Measurements from ENCODE around the gene KRT10.

KRT10 gene

DNA sequence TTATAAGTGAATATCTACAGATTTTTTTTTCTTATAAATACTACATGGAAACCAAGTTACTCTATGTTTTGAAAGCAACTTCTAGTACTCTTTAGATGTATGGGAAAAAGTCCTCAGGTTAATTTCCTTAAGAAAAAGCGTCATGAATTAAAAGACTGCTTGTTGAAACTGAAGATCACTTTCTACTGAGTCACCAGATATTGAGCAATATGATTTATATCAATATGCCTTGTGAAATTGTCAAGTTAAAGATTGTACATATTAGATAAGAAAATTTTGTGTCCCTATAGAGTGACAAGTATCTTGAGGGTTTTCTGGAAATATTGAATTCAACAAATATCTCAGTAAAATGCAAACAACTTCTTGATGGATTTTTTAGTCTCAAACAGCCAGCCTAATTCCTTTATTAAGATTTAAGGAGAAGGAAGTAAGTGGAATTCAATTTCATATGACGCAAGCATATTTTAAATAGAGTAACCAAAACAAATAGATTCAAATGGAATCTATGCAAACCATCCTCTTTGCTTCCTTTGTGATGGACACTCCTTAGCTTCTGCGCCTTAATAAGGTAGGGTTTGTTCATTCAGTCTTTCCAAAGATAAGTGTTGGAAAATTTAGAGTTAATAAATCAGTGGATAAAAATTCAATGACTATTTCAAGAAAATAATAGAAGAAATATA is 28.0 kb upstream of the KRT10 start:
- Histone ChIP-seq H3K27ac (ENCODE audit: low read length) (no peak overlapping the region), H3K27me3 (ENCODE audit: low read depth, low read length) (no peaks in the 10 kb centered on the region), H3K9me3 (ENCODE audit: control insufficient read depth in 1 of 2, low read length in 2 of 2) (no peaks in the 10 kb centered on the region), H3K4me3 (ENCODE audit: low read depth in 1 of 2, low read length in 2 of 2) (no peak overlapping the region), H3K4me1 (ENCODE audit: control insufficient read depth in 1 of 2, insufficient read depth in 2 of 2, low read length in 2 of 2) (no peaks in the 10 kb centered on the region), H3K36me3 (ENCODE audit: control insufficient read depth in 1 of 2, insufficient read depth in 2 of 2, low read length in 2 of 2) (no peaks in the 10 kb centered on the region)

DNA sequence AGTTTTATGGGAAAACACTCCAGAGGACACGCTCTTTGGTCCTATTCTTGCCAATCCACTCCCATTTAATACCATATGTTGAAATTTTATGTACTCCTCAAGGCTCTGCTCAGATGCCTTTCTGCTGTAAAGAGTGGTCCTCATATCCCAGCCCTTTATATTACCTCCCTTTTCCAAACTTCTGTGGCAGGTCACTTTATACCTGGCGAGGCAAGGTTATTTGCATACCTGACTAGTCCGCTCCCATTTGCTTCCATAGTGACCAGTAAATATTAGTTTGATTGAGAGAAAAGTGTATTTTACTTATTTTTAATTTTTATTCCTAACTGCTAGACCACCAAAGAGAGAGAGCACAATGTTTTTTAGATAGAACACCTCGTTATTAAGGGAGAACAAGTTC is 27.3 kb upstream of the KRT10 start:
- no peaks in the 10 kb centered on the region for H3K9me3 ChIP-seq (ENCODE audit: control insufficient read depth in 1 of 2, low read length in 2 of 2)
- H3K36me3 ChIP-seq (ENCODE audit: control insufficient read depth in 1 of 2, insufficient read depth in 2 of 2, low read length in 2 of 2): no peaks in the 10 kb centered on the region
- no peaks in the 10 kb centered on the region for H3K27me3 ChIP-seq (ENCODE audit: low read depth, low read length)
- H3K27ac ChIP-seq (ENCODE audit: low read length): no peak overlapping the region
- no peaks in the 10 kb centered on the region for H3K4me1 ChIP-seq (ENCODE audit: control insufficient read depth in 1 of 2, insufficient read depth in 2 of 2, low read length in 2 of 2)
- H3K4me3 ChIP-seq (ENCODE audit: low read depth in 1 of 2, low read length in 2 of 2): no peak overlapping the region

DNA sequence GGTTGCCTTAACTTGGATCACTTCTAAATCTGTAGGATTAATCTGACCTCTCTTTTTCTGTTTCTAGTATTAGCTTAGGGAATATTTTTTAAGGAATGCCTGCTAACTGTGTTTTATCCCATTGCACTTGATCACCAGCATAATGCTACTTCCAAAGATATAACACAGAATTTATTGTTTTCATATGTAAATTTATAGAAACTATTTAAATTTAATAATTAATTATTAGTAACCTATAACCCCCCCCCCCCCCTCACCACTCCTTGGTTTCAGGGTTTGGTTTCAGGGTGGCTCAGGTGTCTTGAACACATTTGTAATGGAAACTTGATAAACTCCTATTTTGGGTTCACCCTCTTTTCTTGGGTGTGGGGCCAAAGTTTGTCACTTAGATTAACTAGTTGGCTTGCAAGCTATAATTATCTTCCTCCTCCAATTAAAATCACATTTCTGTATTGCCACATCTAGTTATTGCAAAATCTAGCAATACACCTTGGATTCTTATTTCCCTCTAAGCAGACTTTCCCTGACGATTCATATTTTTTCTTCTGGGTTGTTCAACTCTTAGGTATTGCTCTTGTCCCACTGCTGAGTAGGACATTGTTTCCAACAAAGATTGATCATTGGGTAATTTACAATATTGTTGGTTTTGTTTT is 26.3 kb upstream of the KRT10 start:
- Histone ChIP-seq H3K27ac (ENCODE audit: low read length) (no peak overlapping the region), H3K9me3 (ENCODE audit: control insufficient read depth in 1 of 2, low read length in 2 of 2) (no peaks in the 10 kb centered on the region), H3K4me3 (ENCODE audit: low read depth in 1 of 2, low read length in 2 of 2) (no peak overlapping the region), H3K36me3 (ENCODE audit: control insufficient read depth in 1 of 2, insufficient read depth in 2 of 2, low read length in 2 of 2) (no peaks in the 10 kb centered on the region), H3K27me3 (ENCODE audit: low read depth, low read length) (no peaks in the 10 kb centered on the region), H3K4me1 (ENCODE audit: control insufficient read depth in 1 of 2, insufficient read depth in 2 of 2, low read length in 2 of 2) (no peaks in the 10 kb centered on the region)

DNA sequence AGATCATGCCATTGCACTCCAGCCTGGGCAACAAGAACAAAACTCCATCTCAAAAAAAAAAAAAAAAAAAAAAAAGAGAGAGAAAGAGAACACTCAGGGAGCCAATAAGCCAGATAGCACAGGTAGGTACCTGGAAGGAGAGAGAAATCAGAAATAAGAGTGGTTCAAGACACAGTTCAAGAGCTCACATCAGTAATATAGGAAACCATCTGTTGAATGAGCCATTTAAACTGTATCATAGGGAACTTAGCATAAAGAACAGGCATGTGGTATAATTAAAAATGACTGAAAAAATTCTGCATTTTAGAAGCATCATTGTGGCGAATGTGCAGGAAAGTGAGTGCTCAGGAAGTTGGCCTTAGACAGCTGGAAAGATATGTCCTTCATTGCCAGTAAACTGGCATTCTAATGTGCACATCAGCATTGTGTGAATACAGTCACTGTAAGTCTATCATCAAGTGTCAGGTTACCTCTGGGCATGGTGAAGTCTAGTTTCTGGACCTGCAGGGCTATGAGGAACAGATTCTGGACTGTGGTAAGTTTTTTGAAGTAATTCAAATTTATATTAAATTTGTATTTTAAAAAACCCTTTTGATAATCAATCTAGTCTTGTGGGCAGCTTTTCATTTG is 24.2 kb upstream of the KRT10 start:
- no peak overlapping the region for H3K27ac ChIP-seq (ENCODE audit: low read length)
- no peaks in the 10 kb centered on the region for H3K4me1 ChIP-seq (ENCODE audit: control insufficient read depth in 1 of 2, insufficient read depth in 2 of 2, low read length in 2 of 2)
- H3K36me3 ChIP-seq (ENCODE audit: control insufficient read depth in 1 of 2, insufficient read depth in 2 of 2, low read length in 2 of 2): no peaks in the 10 kb centered on the region
- H3K4me3 ChIP-seq (ENCODE audit: low read depth in 1 of 2, low read length in 2 of 2): no peak overlapping the region
- no peaks in the 10 kb centered on the region for H3K27me3 ChIP-seq (ENCODE audit: low read depth, low read length)
- H3K9me3 ChIP-seq (ENCODE audit: control insufficient read depth in 1 of 2, low read length in 2 of 2): no peaks in the 10 kb centered on the region

DNA sequence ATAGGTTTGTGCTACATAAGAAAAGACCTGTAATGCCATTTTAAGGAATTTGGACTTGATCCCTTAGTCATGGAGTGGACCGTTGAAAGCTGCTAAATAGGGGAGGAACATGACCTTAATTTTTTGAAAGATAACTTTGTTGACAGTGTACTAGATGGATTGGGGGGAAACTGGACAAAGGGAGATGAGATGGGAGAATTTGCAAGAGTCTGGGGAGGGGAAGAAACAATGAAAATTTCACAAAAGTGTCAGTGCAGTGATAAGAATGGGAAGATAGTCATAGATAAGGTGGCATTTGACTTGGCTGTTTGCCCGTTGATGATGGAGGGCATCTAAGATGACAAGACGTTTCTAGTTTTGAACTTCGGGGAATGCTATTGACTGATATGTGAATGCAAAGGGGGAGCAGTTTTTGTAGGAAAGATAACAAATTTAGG is 22.3 kb upstream of the KRT10 start:
- Histone ChIP-seq H3K4me1 (ENCODE audit: control insufficient read depth in 1 of 2, insufficient read depth in 2 of 2, low read length in 2 of 2) (no peaks in the 10 kb centered on the region), H3K27ac (ENCODE audit: low read length) (no peak overlapping the region), H3K4me3 (ENCODE audit: low read depth in 1 of 2, low read length in 2 of 2) (no peak overlapping the region), H3K27me3 (ENCODE audit: low read depth, low read length) (no peaks in the 10 kb centered on the region), H3K36me3 (ENCODE audit: control insufficient read depth in 1 of 2, insufficient read depth in 2 of 2, low read length in 2 of 2) (no peaks in the 10 kb centered on the region), H3K9me3 (ENCODE audit: control insufficient read depth in 1 of 2, low read length in 2 of 2) (no peaks in the 10 kb centered on the region)

DNA sequence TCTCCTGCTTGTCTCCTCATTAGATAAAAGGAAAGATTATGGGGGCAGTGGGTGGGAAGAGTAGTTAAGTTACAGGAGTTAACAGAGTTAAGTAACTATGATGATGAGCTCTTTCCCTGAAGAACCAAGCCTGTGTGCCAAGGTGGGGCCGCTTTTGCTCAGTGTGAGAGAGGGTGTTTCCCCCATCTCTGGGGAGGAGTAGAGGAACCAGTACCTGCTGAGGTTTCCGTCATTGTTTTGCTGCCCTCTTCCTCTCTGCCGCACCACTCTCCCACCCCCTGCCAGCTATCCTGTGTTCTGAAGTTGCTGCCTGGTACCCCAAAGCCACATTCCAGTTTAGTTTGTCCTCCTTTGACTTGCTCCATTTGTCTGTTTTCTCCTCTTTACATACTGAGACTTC is 20.8 kb upstream of the KRT10 start:
- no peaks in the 10 kb centered on the region for H3K9me3 ChIP-seq (ENCODE audit: control insufficient read depth in 1 of 2, low read length in 2 of 2)
- H3K27ac ChIP-seq (ENCODE audit: low read length): no peak overlapping the region
- H3K27me3 ChIP-seq (ENCODE audit: low read depth, low read length): no peaks in the 10 kb centered on the region
- no peaks in the 10 kb centered on the region for H3K36me3 ChIP-seq (ENCODE audit: control insufficient read depth in 1 of 2, insufficient read depth in 2 of 2, low read length in 2 of 2)
- no peaks in the 10 kb centered on the region for H3K4me1 ChIP-seq (ENCODE audit: control insufficient read depth in 1 of 2, insufficient read depth in 2 of 2, low read length in 2 of 2)
- H3K4me3 ChIP-seq (ENCODE audit: low read depth in 1 of 2, low read length in 2 of 2): no peak overlapping the region

DNA sequence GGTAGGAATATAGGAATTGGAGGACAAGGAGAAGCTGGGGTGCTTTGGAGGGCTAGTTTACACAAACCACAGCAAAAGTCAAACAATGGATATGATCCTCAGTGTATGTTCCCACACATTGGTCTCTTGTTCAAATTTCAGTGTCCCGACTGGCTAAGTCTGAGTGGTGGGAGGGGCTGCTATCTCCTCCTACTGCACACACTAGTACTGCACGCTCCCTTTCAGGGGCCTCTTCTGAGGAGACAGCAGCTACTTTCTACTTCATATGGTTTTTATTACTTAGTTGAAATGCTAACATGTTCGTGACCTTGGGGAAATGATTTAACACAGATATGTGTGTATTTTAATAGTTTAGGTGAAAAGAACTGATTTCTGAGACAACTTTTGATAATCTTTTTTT is 18.8 kb upstream of the KRT10 start:
- no peaks in the 10 kb centered on the region for H3K36me3 ChIP-seq (ENCODE audit: control insufficient read depth in 1 of 2, insufficient read depth in 2 of 2, low read length in 2 of 2)
- H3K4me3 ChIP-seq (ENCODE audit: low read depth in 1 of 2, low read length in 2 of 2): no peak overlapping the region
- no peak overlapping the region for H3K27ac ChIP-seq (ENCODE audit: low read length)
- H3K9me3 ChIP-seq (ENCODE audit: control insufficient read depth in 1 of 2, low read length in 2 of 2): no peaks in the 10 kb centered on the region
- no peaks in the 10 kb centered on the region for H3K4me1 ChIP-seq (ENCODE audit: control insufficient read depth in 1 of 2, insufficient read depth in 2 of 2, low read length in 2 of 2)
- H3K27me3 ChIP-seq (ENCODE audit: low read depth, low read length): no peaks in the 10 kb centered on the region

DNA sequence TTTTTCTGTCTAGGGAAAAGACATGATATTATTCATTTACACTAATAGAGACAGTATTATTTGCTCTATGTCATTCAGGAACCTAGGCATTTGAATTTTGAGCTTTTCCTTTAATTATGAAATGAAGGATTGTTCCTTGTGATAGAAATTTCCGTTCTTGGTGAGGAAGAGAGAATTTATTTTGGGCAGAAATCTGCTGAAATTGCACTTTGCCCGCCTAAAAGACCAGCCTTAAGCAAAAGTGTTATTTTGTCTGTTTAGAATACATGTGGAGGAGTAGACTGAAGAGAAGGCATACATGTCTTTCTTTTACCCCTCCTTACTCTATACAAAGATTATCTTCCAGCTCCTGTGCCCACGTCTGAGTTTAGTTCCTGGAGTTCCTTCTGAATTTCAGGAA is 16.8 kb upstream of the KRT10 start:
- Histone ChIP-seq H3K4me3 (ENCODE audit: low read depth in 1 of 2, low read length in 2 of 2) (no peak overlapping the region), H3K27me3 (ENCODE audit: low read depth, low read length) (no peaks in the 10 kb centered on the region), H3K9me3 (ENCODE audit: control insufficient read depth in 1 of 2, low read length in 2 of 2) (no peaks in the 10 kb centered on the region), H3K36me3 (ENCODE audit: control insufficient read depth in 1 of 2, insufficient read depth in 2 of 2, low read length in 2 of 2) (peaks cover 4 to 14% of the 10 kb centered on the region in 2 donors), H3K27ac (ENCODE audit: low read length) (no peak overlapping the region), H3K4me1 (ENCODE audit: control insufficient read depth in 1 of 2, insufficient read depth in 2 of 2, low read length in 2 of 2) (no peaks in the 10 kb centered on the region)

DNA sequence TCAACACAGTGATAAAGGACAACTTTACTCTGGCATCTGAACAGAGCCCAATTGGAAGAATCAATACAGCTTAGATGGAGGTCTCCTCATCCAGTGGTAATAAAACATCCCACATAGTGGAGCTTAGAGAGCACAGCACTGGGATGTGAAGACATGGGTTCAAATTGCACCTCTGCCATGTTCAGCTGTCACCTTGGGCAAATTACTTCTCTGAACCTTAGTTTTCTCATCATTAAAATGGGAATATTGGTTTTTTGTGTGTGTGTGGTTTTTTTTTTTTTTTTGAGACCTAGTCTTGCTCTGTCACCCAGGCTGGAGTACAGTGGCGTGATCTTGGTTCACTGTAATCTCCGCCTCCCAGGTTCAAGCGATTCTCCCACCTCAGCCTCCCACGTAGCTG is 13.6 kb upstream of the KRT10 start:
- Histone ChIP-seq H3K36me3 (ENCODE audit: control insufficient read depth in 1 of 2, insufficient read depth in 2 of 2, low read length in 2 of 2) (peaks cover 4 to 14% of the 10 kb centered on the region in 2 donors), H3K27me3 (ENCODE audit: low read depth, low read length) (no peaks in the 10 kb centered on the region)

DNA sequence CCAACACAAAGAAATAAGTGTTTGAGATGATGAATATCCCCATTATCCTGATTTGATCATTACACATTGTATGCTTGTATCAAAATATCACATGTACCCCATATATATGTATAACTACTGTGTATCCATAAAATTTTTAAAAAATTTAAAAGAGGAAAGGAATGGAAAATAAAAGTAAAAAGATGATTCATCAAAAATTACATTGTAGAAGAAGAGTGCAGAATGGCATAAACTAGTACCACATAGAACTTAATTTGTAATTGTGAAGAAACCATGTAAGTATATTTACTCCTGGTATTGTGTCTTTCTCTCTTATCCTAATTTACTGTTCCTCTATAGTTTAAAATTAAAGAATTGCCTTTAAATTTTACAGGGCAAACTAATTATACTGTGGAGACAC is 11.5 kb upstream of the KRT10 start:
- Histone ChIP-seq H3K9me3 (ENCODE audit: control insufficient read depth in 1 of 2, low read length in 2 of 2) (no peaks in the 10 kb centered on the region), H3K36me3 (ENCODE audit: control insufficient read depth in 1 of 2, insufficient read depth in 2 of 2, low read length in 2 of 2) (peaks cover 4 to 14% of the 10 kb centered on the region in 2 donors), H3K27me3 (ENCODE audit: low read depth, low read length) (no peaks in the 10 kb centered on the region), H3K4me3 (ENCODE audit: low read depth in 1 of 2, low read length in 2 of 2) (no peak overlapping the region), H3K27ac (ENCODE audit: low read length) (no peak overlapping the region), H3K4me1 (ENCODE audit: control insufficient read depth in 1 of 2, insufficient read depth in 2 of 2, low read length in 2 of 2) (no peaks in the 10 kb centered on the region)

More for the DNA sequence above, 13.6 kb upstream of the KRT10 start:
- Histone ChIP-seq H3K27ac (ENCODE audit: low read length) (no peak overlapping the region), H3K4me1 (ENCODE audit: control insufficient read depth in 1 of 2, insufficient read depth in 2 of 2, low read length in 2 of 2) (no peaks in the 10 kb centered on the region), H3K9me3 (ENCODE audit: control insufficient read depth in 1 of 2, low read length in 2 of 2) (no peaks in the 10 kb centered on the region), H3K4me3 (ENCODE audit: low read depth in 1 of 2, low read length in 2 of 2) (no peak overlapping the region)

DNA sequence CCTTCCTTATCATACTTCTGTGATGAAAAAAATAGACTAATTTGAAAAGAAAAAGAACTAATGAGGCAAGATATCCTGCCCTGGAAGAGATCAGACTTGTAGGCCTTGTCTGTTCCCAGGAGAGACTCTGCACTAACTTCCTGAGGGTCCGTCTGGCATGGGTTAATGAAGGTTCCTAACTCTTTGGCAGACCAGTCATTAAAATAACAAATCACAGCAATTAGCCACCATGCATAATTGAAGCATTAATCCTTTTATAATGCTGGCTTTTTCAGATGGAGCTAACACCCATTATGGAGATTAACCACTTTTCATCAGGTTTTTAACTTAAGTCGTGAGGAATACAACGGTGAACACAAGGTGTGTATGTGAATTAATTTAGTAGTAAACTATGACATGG is 10.4 kb upstream of the KRT10 start:
- H3K27ac ChIP-seq (ENCODE audit: low read length): no peak overlapping the region
- no peaks in the 10 kb centered on the region for H3K27me3 ChIP-seq (ENCODE audit: low read depth, low read length)
- H3K36me3 ChIP-seq (ENCODE audit: control insufficient read depth in 1 of 2, insufficient read depth in 2 of 2, low read length in 2 of 2): peaks cover 4 to 21% of the 10 kb centered on the region in 2 donors
- no peak overlapping the region for H3K4me3 ChIP-seq (ENCODE audit: low read depth in 1 of 2, low read length in 2 of 2)
- H3K4me1 ChIP-seq (ENCODE audit: control insufficient read depth in 1 of 2, insufficient read depth in 2 of 2, low read length in 2 of 2): no peaks in the 10 kb centered on the region
- no peaks in the 10 kb centered on the region for H3K9me3 ChIP-seq (ENCODE audit: control insufficient read depth in 1 of 2, low read length in 2 of 2)

Measured in muscle layer of duodenum (tissue), 2 donors.